Activated naive CD8-positive, alpha-beta T cell treated with anti-CD3 and anti-CD28 coated beads, Interleukin-2, amount 50 U/mL, for 24 hours (primary cell): Measurements from ENCODE around the gene KIF11.
"Not testable (repeated sequence)": the region's sequence is repeated elsewhere in the genome, so short reads cannot be mapped to it uniquely, and the experiment has no call there.

Experiments
- ATAC-seq: fragments of 150-1000 bp; cut with Tn5 transposase; one replicate; pipeline ENCODE4 v1.10.0; 2021
- DNase-seq: peaks from one replicate; pipeline ENCODE4 v3.0.0; 2021
- H3K27ac Mint-ChIP-seq: one replicate; pipeline ENCODE4 v1.8.0; 2021; ENCODE audit warnings: mild to moderate bottlenecking, mixed read lengths
- H3K27me3 Mint-ChIP-seq: one replicate; pipeline ENCODE4 v1.8.0; 2021; ENCODE audit warnings: mixed read lengths
- H3K36me3 Mint-ChIP-seq: one replicate; pipeline ENCODE4 v1.8.0; 2021; ENCODE audit warnings: low read depth, mixed read lengths
- H3K4me1 Mint-ChIP-seq: one replicate; pipeline ENCODE4 v1.8.0; 2021; ENCODE audit warnings: mixed read lengths
- H3K4me3 Mint-ChIP-seq: one replicate; pipeline ENCODE4 v1.8.0; 2021; ENCODE audit warnings: mild to moderate bottlenecking, moderate library complexity, mixed read lengths
- H3K9me3 Mint-ChIP-seq: one replicate; pipeline ENCODE4 v1.8.0; 2021; ENCODE audit warnings: mixed read lengths

KIF11 gene

DNA sequence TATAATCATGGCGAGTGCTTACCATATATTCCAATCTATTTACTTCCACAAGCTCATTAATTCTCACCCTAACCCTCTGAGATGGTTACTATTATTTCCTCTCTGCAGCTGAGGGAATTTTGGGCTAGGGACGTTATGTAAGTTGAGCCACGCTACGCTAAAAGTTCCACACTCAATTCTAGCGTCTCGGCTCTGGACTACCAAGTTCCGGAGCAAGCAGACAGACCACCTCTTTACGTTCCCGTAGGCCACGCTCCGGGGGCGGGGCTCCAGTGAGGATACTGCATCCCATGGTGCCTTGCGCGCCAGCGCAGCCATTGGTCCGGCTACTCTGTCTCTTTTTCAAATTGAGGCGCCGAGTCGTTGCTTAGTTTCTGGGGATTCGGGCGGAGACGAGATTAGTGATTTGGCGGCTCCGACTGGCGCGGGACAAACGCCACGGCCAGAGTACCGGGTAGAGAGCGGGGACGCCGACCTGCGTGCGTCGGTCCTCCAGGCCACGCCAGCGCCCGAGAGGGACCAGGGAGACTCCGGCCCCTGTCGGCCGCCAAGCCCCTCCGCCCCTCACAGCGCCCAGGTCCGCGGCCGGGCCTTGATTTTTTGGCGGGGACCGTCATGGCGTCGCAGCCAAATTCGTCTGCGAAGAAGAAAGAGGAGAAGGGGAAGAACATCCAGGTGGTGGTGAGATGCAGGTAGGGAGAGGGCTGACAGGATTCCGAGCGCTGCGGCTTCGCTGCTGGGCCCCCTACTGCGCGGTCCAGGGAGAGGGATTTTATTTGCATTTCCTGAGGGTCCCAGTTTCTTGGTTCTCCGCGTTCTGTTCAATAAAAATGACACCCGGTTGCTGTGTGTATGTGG is at the start of gene KIF11:
TSS of gene KIF11 (plus strand) at position 370 of the 858 bp plus-strand sequence. CDS start at position 616, 246 bp downstream.
- H3K27ac Mint-ChIP-seq: peak within 1 kb of the TSS; percentile 99
- peaks cover 1% of the 10 kb centered on the region for H3K27me3 Mint-ChIP-seq
- DNase-seq (peak; percentile 97), ATAC-seq (peak; percentile 90)
- no peaks in the 10 kb centered on the region for H3K9me3 Mint-ChIP-seq
- H3K4me3 Mint-ChIP-seq: peak within 1 kb of the TSS; percentile 99
- H3K4me1 Mint-ChIP-seq: peaks cover 42% of the 10 kb centered on the region
- H3K36me3 Mint-ChIP-seq: peaks cover 10% of the 10 kb centered on the region

DNA sequence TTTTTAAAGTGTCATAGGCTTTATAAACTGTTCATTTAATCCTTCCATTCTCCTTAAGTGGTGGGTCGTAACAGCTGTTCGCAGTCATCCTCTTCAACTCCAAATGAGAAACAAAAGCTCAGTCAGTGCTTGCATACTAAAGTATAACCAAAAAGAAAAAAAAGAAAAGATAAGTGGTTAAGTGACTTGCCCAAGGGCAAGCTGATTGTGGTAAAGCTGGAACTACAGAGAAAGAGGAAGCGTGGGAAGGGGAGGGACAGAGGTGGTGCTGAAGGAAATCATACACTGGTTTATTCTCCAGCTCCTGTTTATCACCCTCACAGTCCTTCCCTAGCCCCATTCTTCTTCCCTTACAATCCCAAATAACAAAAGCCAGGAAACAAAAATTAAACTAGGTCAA is 48.6 kb upstream of the KIF11 start:
- DNase-seq (no peak), ATAC-seq (peak; percentile 57)
- H3K36me3 Mint-ChIP-seq: peaks cover 9% of the 10 kb centered on the region
- no peaks in the 10 kb centered on the region for H3K27me3 Mint-ChIP-seq
- no peaks in the 10 kb centered on the region for H3K9me3 Mint-ChIP-seq
- peaks cover 21% of the 10 kb centered on the region for H3K4me1 Mint-ChIP-seq
- H3K27ac Mint-ChIP-seq: peak overlapping the region; percentile 43
- H3K4me3 Mint-ChIP-seq: no peak overlapping the region

DNA sequence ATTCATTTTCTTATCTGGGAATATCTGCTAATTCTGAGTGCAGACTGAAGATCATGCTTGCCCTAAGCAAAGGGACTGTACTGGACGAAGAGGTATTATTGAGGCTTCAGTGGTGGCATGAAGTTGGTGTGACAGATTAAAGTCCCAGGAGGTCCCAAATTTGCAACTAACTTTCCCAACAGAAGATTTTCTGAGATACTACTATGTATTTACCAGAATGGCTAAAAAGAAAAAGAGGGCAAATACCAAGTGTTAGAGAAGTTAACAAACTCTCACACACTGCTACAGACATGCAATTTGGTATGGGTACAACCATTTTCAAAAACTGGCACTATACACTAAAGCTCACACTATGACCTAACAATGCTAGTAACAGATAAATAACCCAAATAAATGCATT is 47.4 kb upstream of the KIF11 start:
- no peaks in the 10 kb centered on the region for H3K9me3 Mint-ChIP-seq
- H3K27me3 Mint-ChIP-seq: no peaks in the 10 kb centered on the region
- peaks cover 21% of the 10 kb centered on the region for H3K4me1 Mint-ChIP-seq
- no peak overlapping the region for H3K4me3 Mint-ChIP-seq
- no peak for ATAC-seq
- no peak for DNase-seq
- H3K27ac Mint-ChIP-seq: no peak overlapping the region
- peaks cover 7% of the 10 kb centered on the region for H3K36me3 Mint-ChIP-seq

- no peak overlapping the region for H3K27ac Mint-ChIP-seq
- ATAC-seq: no peak
- no peak for DNase-seq
- peaks cover 18% of the 10 kb centered on the region for H3K4me1 Mint-ChIP-seq
- no peaks in the 10 kb centered on the region for H3K9me3 Mint-ChIP-seq
- peaks cover 15% of the 10 kb centered on the region for H3K36me3 Mint-ChIP-seq
- H3K27me3 Mint-ChIP-seq: no peaks in the 10 kb centered on the region
- no peak overlapping the region for H3K4me3 Mint-ChIP-seq
Observed at GRCh38 chr10:92547676-92548075, 45.3 kb upstream of the KIF11 start.

DNA sequence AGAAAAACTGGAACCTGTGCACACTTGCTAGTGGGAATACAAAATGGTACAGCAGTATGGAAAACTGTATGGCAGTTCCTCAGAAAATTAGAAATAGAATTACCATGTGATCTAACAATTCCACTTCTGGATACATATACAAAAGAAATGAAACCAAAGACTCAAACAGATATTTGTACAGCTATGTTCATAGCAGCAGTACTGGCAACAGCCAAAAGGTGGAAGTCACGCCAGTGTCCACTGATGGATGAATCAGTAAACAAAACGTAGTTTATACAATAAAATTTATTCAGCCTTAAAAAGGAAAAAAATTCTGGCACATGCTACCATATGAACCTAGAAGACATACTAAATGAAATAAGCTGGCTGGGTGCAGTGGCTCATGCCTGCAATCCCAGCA is 42.0 kb upstream of the KIF11 start:
- ATAC-seq (no peak), DNase-seq (no peak)
- H3K27me3 Mint-ChIP-seq: no peaks in the 10 kb centered on the region
- H3K4me3 Mint-ChIP-seq: no peak overlapping the region
- peaks cover 39% of the 10 kb centered on the region for H3K36me3 Mint-ChIP-seq
- H3K4me1 Mint-ChIP-seq: no peaks in the 10 kb centered on the region
- peaks cover 15% of the 10 kb centered on the region for H3K9me3 Mint-ChIP-seq
- H3K27ac Mint-ChIP-seq: no peak overlapping the region

GRCh38 chr10:92552310-92552709 is 40.6 kb upstream of the KIF11 start:
- no peak for DNase-seq

GRCh38 chr10:92553959-92554358 is 39.0 kb upstream of the KIF11 start:
- peaks cover 55% of the 10 kb centered on the region for H3K36me3 Mint-ChIP-seq
- peaks cover 15% of the 10 kb centered on the region for H3K9me3 Mint-ChIP-seq

More at GRCh38 chr10:92552310-92552709, 40.6 kb upstream of the KIF11 start:
- Mint-ChIP-seq H3K4me1 (no peaks in the 10 kb centered on the region), H3K36me3 (peaks cover 44% of the 10 kb centered on the region), H3K4me3 (no peak overlapping the region), H3K9me3 (peaks cover 15% of the 10 kb centered on the region), H3K27ac (no peak overlapping the region), H3K27me3 (no peaks in the 10 kb centered on the region)
- ATAC-seq: no peak

DNA sequence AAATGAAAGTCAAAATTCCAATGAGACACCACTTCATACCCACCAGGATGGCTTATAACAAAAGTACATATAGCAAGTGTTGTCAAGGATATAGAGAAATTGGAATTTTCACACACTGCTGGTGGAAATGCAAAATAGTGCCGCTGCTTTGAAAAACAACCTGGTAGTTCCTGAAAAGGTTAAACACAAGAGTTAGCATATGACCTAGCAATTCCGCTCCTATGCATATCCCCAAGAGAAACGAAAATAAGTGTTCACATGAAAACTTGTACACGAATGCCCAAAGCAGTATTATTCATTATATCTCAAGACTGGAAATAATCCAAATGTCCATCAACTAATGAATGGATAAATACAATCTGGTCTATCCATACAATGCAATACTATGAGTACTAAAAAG is 33.9 kb upstream of the KIF11 start:
- no peak overlapping the region for H3K4me3 Mint-ChIP-seq
- no peak for DNase-seq
- H3K36me3 Mint-ChIP-seq: peaks cover 63% of the 10 kb centered on the region
- H3K27ac Mint-ChIP-seq: no peak overlapping the region
- no peaks in the 10 kb centered on the region for H3K4me1 Mint-ChIP-seq
- no peaks in the 10 kb centered on the region for H3K27me3 Mint-ChIP-seq
- peaks cover 14% of the 10 kb centered on the region for H3K9me3 Mint-ChIP-seq
- no peak for ATAC-seq

More at GRCh38 chr10:92553959-92554358, 39.0 kb upstream of the KIF11 start:
- no peak overlapping the region for H3K27ac Mint-ChIP-seq
- no peak for DNase-seq
- no peak overlapping the region for H3K4me3 Mint-ChIP-seq
- H3K4me1 Mint-ChIP-seq: no peaks in the 10 kb centered on the region
- no peaks in the 10 kb centered on the region for H3K27me3 Mint-ChIP-seq
- no peak for ATAC-seq

- ATAC-seq: no peak
- Mint-ChIP-seq H3K9me3 (peaks cover 8% of the 10 kb centered on the region), H3K4me3 (no peak overlapping the region), H3K4me1 (peaks cover 6% of the 10 kb centered on the region), H3K36me3 (peaks cover 52% of the 10 kb centered on the region), H3K27ac (no peak overlapping the region), H3K27me3 (no peaks in the 10 kb centered on the region)
- no peak for DNase-seq
Observed at GRCh38 chr10:92562424-92562823, 30.5 kb upstream of the KIF11 start.

- DNase-seq (no peak), ATAC-seq (peak; percentile 82)
- Mint-ChIP-seq H3K27ac (no peak overlapping the region), H3K36me3 (peaks cover 28% of the 10 kb centered on the region), H3K9me3 (no peaks in the 10 kb centered on the region), H3K27me3 (no peaks in the 10 kb centered on the region), H3K4me1 (peaks cover 45% of the 10 kb centered on the region), H3K4me3 (no peak overlapping the region)
Observed at GRCh38 chr10:92567952-92568600, 24.9 kb upstream of the KIF11 start.

DNA sequence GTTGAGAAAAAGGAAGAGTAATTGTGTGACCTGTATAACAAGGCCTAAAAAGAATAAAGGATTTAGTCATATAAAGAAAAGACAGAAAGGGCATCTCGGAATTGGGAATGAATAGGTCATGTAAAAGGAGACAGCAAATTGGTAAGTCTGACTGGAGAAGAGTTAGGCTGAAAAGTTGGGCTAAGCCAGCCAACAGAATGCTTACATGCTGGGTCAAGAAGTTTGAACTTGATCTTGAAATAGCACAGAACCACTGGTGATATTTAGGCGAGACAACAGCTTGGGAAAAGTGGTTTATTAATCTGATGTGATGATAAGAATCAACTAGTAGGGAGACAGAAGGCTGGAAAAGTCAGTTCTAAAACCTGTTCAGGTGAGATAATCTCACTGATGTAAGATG is 23.9 kb upstream of the KIF11 start:
- peaks cover 23% of the 10 kb centered on the region for H3K36me3 Mint-ChIP-seq
- H3K27ac Mint-ChIP-seq: no peak overlapping the region
- no peaks in the 10 kb centered on the region for H3K9me3 Mint-ChIP-seq
- DNase-seq (no peak), ATAC-seq (no peak)
- peaks cover 45% of the 10 kb centered on the region for H3K4me1 Mint-ChIP-seq
- H3K27me3 Mint-ChIP-seq: no peaks in the 10 kb centered on the region
- no peak overlapping the region for H3K4me3 Mint-ChIP-seq

DNA sequence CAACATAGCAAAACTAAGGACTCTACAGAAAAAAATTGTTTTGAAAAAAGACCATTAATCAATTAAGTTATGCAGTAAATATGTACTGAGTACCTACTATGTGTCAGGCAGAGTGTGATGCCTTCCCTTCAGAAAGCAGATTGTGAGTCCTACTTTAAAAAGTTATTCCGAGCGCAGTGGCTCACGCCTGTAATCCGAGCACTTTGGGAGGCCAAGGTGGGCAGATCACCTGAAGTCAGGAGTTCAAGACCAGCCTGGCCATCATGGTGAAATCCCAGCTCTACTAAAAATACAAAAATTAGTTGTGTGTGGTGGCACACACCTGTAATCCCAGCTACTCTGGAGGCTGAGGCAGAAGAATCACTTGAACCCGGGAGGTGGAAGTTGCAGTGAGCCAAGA is 23.3 kb upstream of the KIF11 start:
- H3K27ac Mint-ChIP-seq, ATAC-seq, DNase-seq, H3K27me3 Mint-ChIP-seq, H3K9me3 Mint-ChIP-seq, H3K4me3 Mint-ChIP-seq: not testable (repeated sequence)
- Mint-ChIP-seq H3K36me3 (peaks cover 22% of the 10 kb centered on the region), H3K4me1 (peaks cover 48% of the 10 kb centered on the region)

GRCh38 chr10:92571649-92572048 is 21.3 kb upstream of the KIF11 start:
- Mint-ChIP-seq H3K4me1 (peaks cover 62% of the 10 kb centered on the region), H3K36me3 (peaks cover 15% of the 10 kb centered on the region), H3K4me3 (no peak overlapping the region), H3K27ac (no peak overlapping the region), H3K27me3 (no peaks in the 10 kb centered on the region), H3K9me3 (no peaks in the 10 kb centered on the region)
- ATAC-seq (no peak), DNase-seq (no peak)

DNA sequence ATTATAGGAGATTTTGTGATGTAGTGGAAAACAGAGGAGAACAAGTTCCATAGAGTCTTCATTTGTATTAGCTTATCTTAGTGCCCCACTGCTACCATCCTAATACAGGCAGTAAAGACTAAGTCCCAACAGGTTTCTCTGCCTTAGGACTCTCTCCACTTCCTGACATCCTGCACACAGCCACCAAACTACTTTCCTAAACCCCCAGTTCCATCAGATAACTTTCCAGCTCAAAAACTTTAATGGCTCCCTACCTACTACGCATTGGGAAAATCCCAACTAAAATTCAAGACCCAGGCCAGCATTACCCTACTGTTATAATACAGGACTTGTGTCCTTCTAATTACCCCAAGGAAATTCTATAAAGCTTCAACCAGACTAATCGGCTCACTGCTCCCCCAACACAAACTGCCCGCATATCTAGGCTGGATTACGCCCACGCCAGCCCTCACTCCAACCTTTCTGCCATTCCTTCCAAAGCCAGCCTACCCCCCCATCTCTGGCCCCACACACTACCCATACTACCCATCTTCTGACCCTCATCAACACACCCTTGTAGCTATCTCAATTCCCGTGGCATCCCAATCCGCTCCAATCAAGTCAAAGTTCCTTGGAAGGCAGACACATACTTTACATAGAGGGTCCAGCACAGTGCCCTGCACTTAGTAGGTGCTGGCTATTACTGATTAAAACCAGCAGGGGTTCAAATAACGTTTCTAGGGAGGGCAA is 20.4 kb upstream of the KIF11 start:
- Mint-ChIP-seq H3K4me1 (peaks cover 58% of the 10 kb centered on the region), H3K27ac (peak overlapping the region; percentile 5), H3K4me3 (peak overlapping the region; percentile 83), H3K36me3 (peaks cover 12% of the 10 kb centered on the region), H3K27me3 (no peaks in the 10 kb centered on the region), H3K9me3 (no peaks in the 10 kb centered on the region)
- ATAC-seq (no peak), DNase-seq (no peak)
